Type B pancreatic cell (in vitro differentiated cells): ENCODE data around the gene MACIR. TPM values are rescaled to one million over a fixed set of nuclear protein-coding genes. Genes with fewer than 3 reads are reported as not detected.

Source experiments
- DNase-seq: peaks from one replicate; pipeline ENCODE4 v3.0.0; 2021; ENCODE audit warnings: mixed read lengths; ENCODE audit not compliant: unreplicated experiment; ENCODE audit errors: extremely low spot score
- H3K27ac Mint-ChIP-seq: 2 replicates; pipeline ENCODE4 v1.8.0; 2021; ENCODE audit warnings: mild to moderate bottlenecking, mixed read lengths
- H3K27me3 Mint-ChIP-seq: 2 replicates; pipeline ENCODE4 v1.8.0; 2021; ENCODE audit warnings: mixed read lengths
- H3K36me3 Mint-ChIP-seq: 2 replicates; pipeline ENCODE4 v1.8.0; 2021; ENCODE audit warnings: mixed read lengths
- H3K4me1 Mint-ChIP-seq: one replicate; pipeline ENCODE4 v1.8.0; 2021; ENCODE audit warnings: mixed read lengths; ENCODE audit not compliant: unreplicated experiment
- H3K4me3 Mint-ChIP-seq: 2 replicates; pipeline ENCODE4 v1.8.0; 2021; ENCODE audit warnings: mild to moderate bottlenecking, mixed read lengths
- H3K9me3 Mint-ChIP-seq: 2 replicates; pipeline ENCODE4 v1.8.0; 2021; ENCODE audit warnings: mixed read lengths
- CTCF ChIP-seq: fragments of 200-600 bp; sonication (generic); conservative IDR thresholded peaks from 2 replicates; pipeline ENCODE4 v1.5.0; 2021; ENCODE audit warnings: antibody characterized with exemption, mild to moderate bottlenecking
- total RNA-seq: library from RNA; stranded (reverse); gene quantifications from 2 replicates; pipeline ENCODE4 v1.2.1, GENCODE V29; 2021; ENCODE audit warnings: low replicate concordance

Gene MACIR
- total RNA-seq, 1 donor from 2014 or later = 19.3 TPM

DNA sequence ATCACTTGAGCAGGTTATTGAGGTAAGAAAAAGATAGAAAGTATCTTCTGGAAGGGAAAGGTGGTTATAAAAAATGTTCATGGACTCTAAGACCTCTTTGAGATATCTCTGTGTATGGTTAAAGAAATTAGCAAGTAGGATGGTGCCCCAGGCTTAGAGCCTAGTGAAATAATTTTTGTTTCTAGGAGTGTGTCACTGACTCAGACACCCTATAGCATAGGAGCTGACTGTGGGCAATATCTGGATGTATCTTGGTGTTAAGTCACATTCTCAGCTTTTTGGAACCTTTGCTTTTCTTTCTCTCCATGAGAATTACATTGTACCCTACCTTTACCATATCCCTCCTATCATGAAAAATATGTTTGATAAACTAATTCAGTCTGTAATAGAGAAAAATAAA lies 12.0 kb downstream of the MACIR start:
- no peak overlapping the region for H3K27ac Mint-ChIP-seq
- DNase-seq = no peak
- TF ChIP-seq CTCF = no peak
- H3K9me3 Mint-ChIP-seq = no peaks in the 10 kb centered on the region
- H3K27me3 Mint-ChIP-seq = no peaks in the 10 kb centered on the region
- H3K4me3 Mint-ChIP-seq = no peak overlapping the region
- peaks cover 16% of the 10 kb centered on the region for H3K4me1 Mint-ChIP-seq
- peaks cover 15% of the 10 kb centered on the region for H3K36me3 Mint-ChIP-seq

- Mint-ChIP-seq H3K9me3 (no peaks in the 10 kb centered on the region), H3K36me3 (peaks cover 21% of the 10 kb centered on the region), H3K4me1 (peaks cover 16% of the 10 kb centered on the region), H3K4me3 (no peak overlapping the region), H3K27me3 (no peaks in the 10 kb centered on the region), H3K27ac (no peak overlapping the region)
- no peak for DNase-seq
- no peak for TF ChIP-seq CTCF
Measured at GRCh38 chr5:103271570-103272289, 13.2 kb downstream of the MACIR start.

GRCh38 chr5:103272377-103272776 lies 13.8 kb downstream of the MACIR start:
- TF ChIP-seq CTCF = no peak
- peaks cover 16% of the 10 kb centered on the region for H3K4me1 Mint-ChIP-seq
- peak overlapping the region; percentile 55 for H3K27ac Mint-ChIP-seq
- H3K36me3 Mint-ChIP-seq = peaks cover 20% of the 10 kb centered on the region
- H3K27me3 Mint-ChIP-seq = no peaks in the 10 kb centered on the region
- H3K9me3 Mint-ChIP-seq = no peaks in the 10 kb centered on the region
- H3K4me3 Mint-ChIP-seq = peak overlapping the region; percentile 13
- DNase-seq = no peak

- no peak for DNase-seq
- peaks cover 16% of the 10 kb centered on the region for H3K4me1 Mint-ChIP-seq
- no peak overlapping the region for H3K27ac Mint-ChIP-seq
- TF ChIP-seq CTCF = no peak
- no peak overlapping the region for H3K4me3 Mint-ChIP-seq
- no peaks in the 10 kb centered on the region for H3K9me3 Mint-ChIP-seq
- no peaks in the 10 kb centered on the region for H3K27me3 Mint-ChIP-seq
- H3K36me3 Mint-ChIP-seq = peaks cover 17% of the 10 kb centered on the region
Measured at GRCh38 chr5:103273952-103274351, 15.4 kb downstream of the MACIR start.

DNA sequence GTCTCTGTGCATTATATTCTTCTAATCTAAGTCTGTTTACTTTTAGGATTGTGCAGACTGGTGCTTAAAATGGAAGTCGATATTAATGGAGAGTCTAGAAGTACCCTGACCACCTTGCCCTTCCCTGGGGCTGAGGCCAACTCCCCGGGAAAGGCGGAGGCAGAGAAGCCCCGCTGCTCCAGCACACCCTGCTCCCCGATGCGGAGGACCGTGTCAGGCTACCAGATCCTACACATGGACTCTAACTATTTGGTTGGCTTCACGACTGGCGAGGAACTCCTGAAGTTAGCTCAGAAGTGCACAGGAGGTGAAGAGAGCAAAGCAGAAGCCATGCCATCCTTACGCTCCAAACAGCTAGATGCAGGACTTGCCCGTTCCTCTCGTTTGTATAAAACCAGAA lies 17.3 kb downstream of the MACIR start:
- DNase-seq = no peak
- H3K9me3 Mint-ChIP-seq = no peaks in the 10 kb centered on the region
- peaks cover 12% of the 10 kb centered on the region for H3K4me1 Mint-ChIP-seq
- no peak overlapping the region for H3K4me3 Mint-ChIP-seq
- H3K27ac Mint-ChIP-seq = no peak overlapping the region
- no peak for TF ChIP-seq CTCF
- H3K27me3 Mint-ChIP-seq = no peaks in the 10 kb centered on the region
- H3K36me3 Mint-ChIP-seq = peaks cover 16% of the 10 kb centered on the region
